ENCODE results near the gene FOXP4.

Gene FOXP4

DNA sequence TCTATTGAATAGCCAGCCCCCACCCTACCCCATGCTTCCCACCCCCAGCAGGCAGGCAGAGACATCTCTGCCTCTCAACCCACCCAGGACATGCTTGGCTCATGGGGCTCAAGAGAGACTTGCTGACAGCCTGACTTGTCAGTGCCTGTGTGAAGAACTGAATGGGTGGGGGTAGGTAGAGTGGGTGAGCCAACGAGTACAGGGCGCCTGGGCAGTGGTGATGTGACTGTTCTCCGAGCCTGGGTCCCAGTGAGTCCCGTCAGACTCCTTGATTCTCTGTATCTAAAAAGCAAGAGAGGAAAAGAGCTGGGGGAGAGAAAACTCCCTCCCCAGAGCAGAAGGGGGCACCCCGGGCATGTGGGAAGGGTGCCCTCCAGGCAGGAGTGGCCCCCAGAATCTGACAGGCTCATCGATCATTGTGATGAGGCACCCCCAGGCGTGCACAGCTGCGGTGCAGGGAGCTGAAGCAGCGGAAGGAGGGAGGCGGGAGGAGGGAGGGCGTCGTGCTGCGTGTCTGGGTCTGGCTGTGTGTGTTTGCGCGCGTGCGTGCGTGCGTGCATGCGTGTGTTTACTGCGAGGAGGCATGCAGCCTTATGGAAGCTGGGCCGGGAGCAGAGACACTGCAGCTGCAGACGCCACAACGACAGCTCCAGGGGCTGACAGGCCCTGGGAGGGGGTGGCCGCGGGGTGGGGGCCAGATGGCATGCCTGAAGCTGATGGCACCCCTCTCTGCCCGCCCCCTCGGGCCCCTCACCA, 40.2 kb downstream of the FOXP4 start:
- DNase-seq = no peak

DNA sequence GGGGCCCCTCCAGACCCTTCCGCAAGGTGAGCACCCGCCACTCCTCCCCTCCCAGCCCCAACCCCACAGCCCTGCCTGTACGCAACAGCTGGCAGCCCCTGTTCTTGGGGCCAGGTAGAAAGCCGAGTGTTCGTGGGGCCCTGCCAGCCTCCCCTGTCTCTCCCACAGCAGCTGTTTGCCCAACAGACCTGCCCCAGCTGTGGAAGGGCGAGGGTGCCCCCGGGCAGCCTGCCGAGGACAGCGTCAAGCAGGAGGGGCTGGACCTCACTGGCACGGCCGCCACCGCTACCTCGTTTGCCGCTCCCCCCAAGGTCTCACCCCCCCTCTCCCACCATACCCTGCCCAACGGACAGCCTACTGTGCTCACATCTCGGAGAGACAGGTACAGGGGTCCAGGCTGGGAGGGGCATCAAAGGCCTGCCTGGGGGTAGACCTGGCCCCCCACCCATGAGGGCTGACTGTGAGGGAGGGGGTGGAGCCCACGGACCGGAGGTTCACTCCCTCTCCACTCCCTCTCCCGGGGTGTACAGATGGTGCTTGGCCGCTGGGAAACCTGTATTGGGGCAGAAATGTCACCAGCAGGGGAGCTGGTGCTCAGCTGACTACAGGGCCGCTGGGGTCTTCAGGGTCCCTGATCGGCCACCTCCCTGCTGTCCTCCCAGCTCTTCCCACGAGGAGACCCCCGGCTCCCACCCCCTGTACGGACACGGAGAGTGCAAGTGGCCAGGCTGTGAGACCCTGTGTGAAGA, 41.1 kb downstream of the FOXP4 start:
- DNase-seq = no peak

DNA sequence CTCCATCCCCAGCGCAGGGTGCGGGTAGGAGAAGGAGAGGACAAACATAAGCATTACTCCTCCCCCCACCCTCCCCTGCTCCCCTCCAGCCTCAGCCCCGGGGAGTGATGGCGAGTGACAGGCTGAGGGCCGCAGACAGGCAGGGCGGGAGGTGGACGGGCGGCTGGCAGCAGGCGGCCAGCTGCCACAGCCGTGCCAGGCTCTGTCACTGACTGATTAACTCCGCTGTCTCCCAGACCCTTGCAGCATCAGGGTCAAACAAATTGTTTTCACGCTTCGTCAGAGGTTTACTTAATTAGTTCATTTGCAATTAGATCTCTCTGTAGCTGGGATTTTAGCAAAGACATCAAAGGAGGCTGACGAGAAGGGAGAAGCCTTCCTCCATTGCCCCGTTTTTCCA, 41.9 kb downstream of the FOXP4 start:
- no peak for DNase-seq

DNA sequence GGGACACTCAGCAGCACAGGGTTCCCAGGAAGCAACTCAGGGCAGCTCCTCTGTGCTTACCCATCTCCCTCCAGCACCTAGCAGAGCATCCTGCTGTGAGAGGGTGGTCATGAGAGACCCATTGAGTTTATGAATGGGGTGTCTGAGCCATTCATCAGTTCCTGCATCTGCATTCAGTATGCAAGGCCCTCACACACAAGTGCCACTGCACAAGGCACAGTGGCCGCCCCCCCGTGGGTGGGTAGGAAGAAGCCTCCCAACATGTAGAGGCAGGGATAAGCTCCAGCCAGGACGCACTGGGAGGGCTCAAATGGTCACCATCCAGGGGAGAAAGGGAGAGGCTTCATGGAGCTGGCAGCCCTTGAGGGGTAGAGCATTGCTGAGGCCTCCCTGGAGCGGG, 43.0 kb downstream of the FOXP4 start:
- DNase-seq = no peak

DNA sequence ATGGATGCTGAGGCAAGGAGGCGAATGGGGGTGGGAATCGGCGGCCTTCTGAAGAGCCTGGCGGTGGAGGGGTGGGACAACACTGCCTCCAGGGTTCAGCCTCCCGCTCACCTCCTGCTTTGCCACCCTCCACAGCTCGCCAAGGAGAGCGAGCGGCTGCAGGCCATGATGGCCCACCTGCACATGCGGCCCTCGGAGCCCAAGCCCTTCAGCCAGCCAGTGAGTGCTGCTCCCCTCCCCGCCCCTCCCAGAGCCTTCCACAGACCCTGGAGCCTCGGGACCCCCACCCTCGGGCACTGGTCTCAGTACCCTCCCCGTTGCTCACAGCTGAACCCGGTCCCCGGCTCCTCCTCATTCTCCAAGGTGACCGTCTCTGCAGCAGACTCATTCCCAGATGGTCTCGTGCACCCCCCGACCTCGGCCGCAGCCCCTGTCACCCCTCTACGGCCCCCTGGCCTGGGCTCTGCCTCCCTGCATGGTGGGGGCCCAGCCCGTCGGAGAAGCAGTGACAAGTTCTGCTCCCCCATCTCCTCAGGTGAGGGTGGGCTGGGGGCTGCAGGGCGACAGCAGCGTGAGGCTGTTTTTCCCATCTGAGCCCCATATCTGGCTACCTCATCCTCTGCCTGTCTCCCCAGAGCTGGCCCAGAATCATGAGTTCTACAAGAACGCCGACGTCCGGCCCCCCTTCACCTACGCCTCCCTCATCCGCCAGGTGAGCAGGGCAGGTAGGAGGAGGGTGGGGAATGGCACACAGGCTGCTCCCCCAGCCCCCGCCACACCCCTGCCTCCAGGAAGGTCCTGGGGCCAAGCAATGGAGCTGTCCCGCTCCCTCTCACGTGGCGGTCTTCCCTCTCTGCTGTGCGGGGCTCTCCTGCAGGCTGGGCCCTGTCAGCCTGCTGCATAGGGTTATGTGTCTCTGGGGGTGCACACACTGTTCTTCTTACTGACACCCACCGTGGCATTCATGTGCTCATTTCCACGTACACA, 43.7 kb downstream of the FOXP4 start:
- no peak for DNase-seq

DNA sequence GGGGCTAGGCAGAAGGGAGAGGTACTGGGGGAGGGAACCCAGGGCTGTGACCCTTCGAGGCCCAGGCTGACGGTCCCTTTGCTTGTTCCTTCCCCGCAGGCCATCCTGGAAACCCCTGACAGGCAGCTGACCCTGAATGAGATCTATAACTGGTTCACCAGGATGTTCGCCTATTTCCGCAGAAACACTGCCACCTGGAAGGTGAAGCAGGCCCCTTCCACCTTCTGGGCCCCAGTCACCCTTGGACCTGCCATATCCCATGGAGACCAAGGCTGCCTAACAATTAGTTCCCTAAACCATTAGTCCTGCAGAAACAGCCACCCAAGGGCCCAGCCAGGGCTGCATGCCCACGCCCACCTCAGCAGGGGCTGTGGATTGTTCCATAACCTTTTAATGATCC, 44.9 kb downstream of the FOXP4 start:
- DNase-seq = no peak

DNA sequence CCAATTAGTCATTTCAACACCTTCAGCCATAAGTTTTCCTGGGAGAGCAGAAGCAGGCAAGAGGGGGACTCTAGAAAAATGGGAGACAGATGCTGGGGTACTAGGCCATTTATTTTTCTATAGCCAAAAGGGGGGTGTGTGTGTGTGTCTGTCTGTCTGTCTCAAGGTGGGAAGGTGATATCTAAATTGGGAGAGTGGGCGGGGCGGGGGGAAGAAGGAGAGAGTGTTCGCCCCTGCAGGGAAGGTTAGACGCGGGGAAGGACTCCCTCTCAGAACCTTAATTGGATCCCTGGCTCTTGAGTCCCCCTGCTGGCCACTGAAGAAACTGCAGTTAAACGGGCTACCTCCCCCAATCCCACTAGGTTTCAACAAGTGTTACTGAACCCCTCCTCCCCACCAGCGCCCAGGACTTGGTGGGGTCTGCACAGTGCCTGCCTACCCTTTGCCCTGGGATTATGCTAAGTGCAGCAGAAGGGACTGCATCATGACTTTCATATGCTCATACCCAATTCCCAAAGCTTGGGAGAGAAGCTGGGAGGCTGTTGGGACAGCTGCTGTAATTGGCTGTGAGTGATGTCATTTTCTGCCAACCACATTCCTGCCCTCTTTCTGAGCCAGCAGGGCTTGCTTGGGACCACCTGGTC, 45.8 kb downstream of the FOXP4 start:
- peak; percentile 43 for DNase-seq

DNA sequence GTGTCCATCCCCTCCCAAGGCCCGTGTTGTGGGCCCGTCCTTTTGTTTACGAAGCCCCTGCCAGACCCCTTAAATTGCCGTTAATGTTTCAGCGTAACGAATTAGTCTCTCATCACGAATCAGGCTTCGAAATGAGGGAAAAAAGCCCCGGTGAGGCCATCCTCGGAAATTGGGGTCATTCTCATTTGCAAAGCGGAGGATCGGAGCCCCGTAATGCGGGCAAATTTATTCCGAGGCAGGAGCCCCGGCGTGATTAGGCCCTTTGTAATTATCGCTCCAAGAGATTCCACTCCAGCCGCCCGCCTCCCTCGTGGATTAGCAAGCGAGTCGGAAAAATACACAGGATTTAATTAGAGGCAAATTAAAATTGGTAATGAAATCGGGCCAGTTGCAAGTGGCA, 47.2 kb downstream of the FOXP4 start:
- no peak for DNase-seq

DNA sequence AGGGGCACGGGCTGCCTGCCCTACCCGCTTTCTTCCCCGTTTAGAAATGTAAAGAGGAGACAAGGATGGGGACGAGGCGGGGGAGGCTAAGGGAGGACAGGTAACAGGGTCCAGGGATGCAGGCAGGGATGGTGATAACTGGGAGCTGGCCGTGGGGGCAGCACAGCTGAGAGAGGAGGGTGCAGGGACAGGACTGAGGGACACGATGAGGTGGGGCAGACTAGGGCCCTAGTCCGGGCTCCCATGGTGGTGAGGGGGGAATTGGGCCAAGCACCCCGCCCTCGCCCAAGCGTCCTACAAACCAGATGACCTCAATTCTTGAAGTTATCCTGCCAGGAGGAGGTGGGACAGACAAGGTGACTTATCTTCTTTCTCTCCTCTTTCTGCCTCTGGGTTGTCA, 47.7 kb downstream of the FOXP4 start:
- no peak for DNase-seq

DNA sequence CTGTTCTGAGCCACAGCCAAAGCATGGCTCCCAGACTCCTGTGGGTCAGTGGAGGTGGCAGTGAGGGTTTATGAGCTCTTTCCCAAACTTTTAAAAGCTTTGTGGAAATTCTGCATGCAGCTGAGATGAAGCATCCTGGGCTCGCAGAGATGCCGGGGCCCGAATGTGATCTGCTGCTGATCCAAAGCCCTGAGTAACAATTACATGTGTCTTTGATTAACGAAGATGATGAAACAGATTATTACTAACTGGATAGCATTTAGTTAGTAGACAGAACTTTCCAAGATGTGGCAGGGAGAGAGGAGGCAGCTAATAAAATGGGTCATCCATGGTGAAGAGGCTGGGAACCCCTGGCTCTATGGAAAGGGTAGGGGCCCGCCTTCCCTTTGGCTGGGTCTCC, 48.1 kb downstream of the FOXP4 start:
- no peak for DNase-seq

DNA sequence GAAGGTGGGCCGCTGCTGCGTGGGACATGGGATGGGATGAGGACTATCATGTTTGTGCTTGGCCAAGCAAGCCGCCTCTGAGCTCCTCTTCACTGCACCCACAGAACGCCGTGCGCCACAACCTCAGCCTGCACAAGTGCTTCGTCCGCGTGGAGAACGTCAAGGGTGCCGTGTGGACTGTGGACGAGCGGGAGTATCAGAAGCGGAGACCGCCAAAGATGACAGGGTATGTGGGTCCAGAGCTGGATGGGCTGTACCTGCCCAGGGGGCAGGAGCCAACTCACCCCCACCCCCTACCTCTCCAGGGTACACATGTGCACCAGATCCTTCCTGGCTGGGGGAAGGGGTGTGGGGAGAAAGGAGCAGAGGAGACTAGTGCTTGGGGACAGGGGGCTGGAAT, 48.6 kb downstream of the FOXP4 start:
- DNase-seq = no peak

DNA sequence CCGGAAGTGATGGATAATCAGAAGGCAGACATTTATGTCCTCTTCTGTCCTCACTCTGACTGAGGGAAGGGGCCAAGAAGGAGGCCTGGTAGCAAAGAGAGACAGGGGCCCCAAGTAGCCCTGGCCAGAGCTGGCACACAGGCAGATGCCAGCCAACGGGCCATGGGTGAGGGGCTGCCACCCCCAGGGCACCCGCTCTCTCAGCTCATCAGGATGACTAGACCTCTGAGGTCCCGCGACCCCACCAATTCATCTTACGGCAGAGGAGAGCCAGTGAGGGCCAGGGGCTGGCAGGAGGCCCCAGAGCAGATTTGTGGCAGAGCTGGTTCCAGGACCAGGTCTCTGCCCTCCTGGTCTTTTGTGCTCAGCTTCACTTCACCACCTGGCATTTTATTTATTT, 49.0 kb downstream of the FOXP4 start:
- no peak for DNase-seq

DNA sequence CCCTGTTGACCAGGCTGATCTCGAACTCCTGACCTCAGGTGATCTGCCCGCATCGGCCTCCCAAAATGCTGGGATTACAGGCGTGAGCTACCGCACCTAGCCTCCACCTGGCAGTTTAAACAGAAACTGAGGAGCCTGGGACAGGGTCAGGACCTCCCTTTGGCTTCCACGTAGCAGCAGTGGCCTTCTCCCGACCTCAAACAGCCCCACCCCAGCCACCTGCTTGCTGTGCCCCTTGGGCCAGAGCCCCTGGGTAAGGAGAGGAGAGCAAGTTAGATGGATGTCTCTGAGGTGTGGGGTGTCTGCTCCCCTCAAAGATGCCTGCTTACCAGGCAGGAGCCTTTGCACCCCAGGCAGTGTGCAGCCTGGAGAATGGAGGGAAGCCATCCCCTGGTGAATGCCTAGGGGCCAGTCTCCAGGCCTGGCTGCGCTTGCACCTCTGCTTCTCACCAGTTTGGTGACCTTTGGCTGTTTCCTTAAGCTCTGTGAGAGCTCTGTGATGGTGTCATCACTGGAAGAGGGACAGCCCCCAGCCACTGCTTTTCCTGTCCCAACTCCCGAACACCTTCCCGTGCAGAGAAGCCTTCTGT, 50.0 kb downstream of the FOXP4 start:
- DNase-seq = no peak

DNA sequence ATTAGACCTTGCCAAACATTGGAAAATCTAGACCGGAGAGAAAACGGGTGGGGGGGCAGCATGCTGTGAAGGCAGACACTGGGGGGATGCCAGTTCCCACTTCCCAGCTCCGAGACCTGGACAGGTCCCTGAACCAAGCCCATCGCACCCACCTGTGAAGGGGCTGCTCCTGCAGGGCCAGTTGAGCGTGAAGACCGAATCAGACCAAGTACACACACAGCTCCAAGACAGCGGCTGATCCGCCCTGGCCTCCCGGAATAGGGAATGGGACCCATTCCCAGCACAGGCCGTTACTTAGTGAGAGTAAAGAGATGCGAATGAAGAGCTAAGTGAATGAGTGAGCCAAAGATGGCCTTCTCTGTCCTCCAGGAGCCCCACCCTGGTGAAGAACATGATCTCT, 50.6 kb downstream of the FOXP4 start:
- DNase-seq = no peak

DNA sequence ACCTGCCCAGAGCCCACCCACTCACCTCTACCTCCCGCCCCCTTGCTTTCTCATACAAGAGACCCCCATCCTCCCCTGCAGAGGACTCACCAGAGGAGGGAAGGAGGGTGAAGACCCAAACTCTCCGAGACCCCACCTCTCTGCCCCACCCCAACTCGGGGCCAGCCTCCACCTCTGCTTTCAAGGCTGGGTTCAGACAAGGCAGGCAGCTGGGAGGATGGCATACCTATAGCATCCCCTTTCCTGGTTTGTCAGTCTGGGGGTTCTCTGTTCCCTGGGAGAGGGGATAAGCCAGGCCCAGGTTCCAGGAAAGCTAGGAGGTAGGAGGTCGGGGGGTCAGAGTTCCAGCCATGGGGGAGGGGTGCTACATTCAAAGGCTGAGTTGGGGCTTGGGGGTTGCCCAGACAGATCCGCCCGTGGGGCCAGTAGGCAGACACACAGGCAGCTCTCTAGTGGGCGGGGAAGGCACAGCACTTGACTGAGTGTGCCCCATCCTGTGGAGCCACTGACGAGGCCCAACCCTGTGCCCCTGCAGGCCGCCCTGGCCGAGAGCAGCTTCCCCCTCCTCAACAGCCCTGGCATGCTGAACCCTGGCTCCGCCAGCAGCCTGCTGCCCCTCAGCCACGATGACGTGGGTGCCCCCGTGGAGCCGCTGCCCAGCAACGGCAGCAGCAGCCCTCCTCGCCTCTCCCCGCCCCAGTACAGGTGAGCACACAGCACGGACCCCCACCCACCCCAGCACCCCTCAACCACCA, 51.2 kb downstream of the FOXP4 start:
- DNase-seq = no peak

DNA sequence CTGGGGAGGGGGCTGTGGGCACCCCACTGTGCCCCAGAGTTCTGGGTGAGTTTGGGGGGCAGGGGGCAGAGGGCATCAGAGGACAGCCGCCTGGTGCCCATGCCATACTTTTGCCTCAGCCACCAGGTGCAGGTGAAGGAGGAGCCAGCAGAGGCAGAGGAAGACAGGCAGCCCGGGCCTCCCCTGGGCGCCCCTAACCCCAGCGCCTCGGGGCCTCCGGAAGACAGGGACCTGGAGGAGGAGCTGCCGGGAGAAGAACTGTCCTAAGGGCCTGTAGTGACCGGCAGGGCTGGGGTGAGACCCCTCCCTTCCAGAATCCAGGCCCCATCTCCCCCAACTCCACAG, 52.5 kb downstream of the FOXP4 start:
- no peak for DNase-seq

DNA sequence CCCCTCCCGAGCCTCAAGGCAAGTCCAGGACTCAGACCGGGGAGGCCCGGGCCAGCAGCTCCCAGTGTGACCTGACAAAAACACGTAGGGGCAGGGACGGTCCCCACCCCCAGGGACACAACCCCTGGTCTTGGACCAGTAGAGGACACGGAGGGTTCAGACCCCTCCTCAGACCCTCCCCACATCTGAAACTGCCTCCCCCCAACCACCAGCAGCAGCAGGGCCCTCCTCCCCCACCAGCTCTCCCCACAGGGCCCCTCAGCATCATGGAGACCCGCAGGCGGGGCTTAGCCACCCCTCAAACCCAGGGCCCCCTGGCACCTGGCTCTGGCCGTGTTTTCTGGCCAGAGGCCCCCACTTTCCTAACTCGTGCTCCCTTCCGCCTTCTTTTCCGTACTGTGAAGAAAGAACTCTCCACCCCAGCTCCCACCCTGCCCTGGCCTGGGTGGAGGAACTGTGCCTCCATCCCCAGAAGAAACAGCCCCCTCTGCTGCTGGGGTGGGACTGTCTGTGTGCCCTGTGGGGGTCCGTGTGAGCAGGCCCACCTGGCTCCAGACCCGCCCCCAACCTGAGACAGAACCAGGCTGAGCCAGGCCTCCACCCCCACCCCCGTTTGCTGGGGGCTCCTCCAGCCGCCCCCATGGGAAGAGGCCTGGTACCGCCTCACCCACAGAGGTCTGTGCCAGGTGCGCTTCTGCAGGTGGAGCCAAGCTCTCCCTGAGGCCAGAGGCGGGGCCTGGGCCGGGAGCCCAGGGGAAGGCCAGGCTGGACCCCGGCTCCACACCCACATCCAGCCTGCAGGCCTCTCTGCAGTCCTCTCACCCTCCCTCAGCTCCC, 53.1 kb downstream of the FOXP4 start:
- no peak for DNase-seq

DNA sequence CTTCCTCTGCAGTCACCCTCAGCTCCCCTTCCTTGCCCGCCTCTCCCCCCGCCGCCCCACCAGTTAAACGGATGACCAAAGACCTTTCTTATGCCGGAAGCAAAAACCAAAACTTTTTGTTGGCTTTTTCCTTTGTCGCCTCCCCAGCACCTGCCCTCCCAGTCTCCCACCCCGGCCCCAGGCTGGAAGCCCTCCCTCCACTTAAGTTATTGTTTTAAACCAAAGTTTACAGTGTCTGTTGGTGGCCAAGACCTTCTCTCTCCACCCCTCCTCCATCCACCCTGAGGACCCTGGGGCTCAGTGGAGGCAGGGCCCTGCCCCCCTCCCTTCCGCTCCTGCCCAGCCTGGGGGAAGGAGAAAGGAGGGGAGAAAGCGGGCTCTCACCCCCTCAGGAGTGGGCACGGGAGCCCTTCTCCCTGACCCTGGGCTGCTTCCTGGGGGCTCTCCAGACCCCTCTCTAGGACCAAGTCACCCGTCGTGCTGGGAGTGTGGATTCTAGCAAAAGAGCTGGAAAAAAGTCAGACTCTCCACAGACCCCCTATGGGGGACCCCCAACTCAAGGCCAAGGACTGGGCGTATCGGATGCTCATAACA, 53.8 kb downstream of the FOXP4 start:
- DNase-seq = no peak

DNA sequence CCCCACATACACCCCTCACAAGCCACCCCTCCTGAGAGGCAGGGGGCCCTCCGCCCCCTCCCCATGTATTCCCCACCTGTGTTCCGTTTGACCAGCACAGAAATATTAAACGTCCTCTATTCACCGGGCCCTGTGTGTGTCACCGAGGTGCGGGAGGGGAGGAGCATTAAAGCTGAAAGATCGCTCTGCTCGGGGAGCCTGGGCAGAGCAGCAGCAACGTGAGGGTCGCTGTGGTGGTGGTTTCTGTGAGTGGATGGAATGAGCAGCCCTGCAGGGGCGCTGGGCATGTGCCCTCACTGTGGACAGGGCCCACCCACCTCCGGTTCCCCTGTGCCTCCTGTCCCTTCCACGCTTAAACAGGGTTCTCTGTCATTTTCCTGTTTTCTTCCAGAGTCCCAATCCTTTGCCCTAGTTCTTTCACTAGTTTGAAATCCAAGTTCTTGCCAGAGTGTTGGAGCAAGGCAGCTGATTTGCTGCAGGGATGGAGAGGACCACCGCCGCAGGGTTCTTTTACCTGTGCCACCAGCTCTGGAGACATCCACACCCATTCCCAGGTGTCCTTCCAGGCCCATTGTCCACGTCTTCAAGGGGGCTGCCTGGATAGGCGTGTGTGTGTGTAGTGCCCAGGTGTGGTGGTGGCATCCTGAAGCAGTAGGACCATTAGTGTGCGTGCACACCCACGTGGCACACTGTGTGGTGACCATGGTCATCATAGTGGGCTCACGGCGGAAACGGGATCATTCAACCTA, 54.5 kb downstream of the FOXP4 start:
- no peak for DNase-seq

DNA sequence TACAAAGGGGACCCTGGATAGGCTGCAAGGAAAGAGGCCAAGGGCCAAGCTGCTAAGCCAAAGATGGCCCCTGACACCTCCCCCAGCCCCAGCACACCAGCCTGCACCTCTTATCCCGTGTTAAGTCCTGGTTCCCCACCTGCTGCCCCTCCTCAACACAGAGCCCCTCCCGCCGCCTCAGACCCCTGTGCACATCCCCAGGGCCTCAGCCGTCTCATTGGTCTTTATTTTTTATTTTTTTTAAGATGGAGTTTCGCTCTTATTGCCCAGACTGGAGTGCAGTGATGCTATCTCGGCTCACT, 55.0 kb downstream of the FOXP4 start:
- DNase-seq = no peak

Measured in NCI-H1105 (cell line).